Heart right ventricle (tissue), 16 donors: ENCODE data around the gene RAB36. TPM values are rescaled to one million over a fixed set of nuclear protein-coding genes. Genes with fewer than 3 reads are reported as not detected.

ENCODE experiments used
- ATAC-seq, 8 donors: fragments of 200-7000 bp; cut with Tn5 transposase; one replicate each; pipeline ENCODE4 v1.9.1; 2020; ENCODE audit warnings: mild to moderate bottlenecking in 8 of 8, moderate library complexity in 8 of 8, moderate number of reproducible peaks in 1 of 8
- DNase-seq, 2 donors: peaks; one replicate each; pipeline ENCODE4 v3.0.0-alpha.2; 2020
- H3K27ac ChIP-seq, 10 donors: fragments of 200-600 bp; sonication (generic) in 2 of 10; one replicate each; pipeline versions ENCODE4 v1.5.0 to v1.8.0; 2020 to 2022; ENCODE audit warnings: mild to moderate bottlenecking in 3 of 10
- H3K27me3 ChIP-seq, 7 donors: fragments of 200-600 bp; one replicate each; pipeline ENCODE4 v1.8.0; 2021 to 2022; ENCODE audit warnings: mild to moderate bottlenecking in 2 of 7
- H3K36me3 ChIP-seq, 9 donors: fragments of 200-600 bp; sonication (generic) in 1 of 9; one replicate each; pipeline versions ENCODE4 v1.5.0 to v1.8.0; 2020 to 2022; ENCODE audit warnings: mild to moderate bottlenecking in 2 of 9
- H3K4me1 ChIP-seq, 9 donors: fragments of 200-600 bp; sonication (generic) in 1 of 9; one replicate each; pipeline versions ENCODE4 v1.5.0 to v1.8.0; 2020 to 2022; ENCODE audit warnings: mild to moderate bottlenecking in 4 of 9
- H3K4me3 ChIP-seq, 10 donors: fragments of 200-600 bp; sonication (generic) in 2 of 10; one replicate each; pipeline versions ENCODE4 v1.5.0 to v1.8.0; 2020 to 2022; ENCODE audit warnings: mild to moderate bottlenecking in 7 of 10, moderate library complexity in 2 of 10
- H3K9me3 ChIP-seq, 11 donors: fragments of 200-600 bp in 10 of 11; sonication (generic) in 2 of 11; one replicate each; pipeline versions ENCODE4 v1.5.0 to v1.8.0; 2013 to 2022; ENCODE audit warnings: mild to moderate bottlenecking in 2 of 11, control low read depth in 1 of 11, moderate library complexity in 1 of 11
- WGBS, 2 donors: extraction: QIAGEN DNeasy Blood & Tissue Kit; methylation state at CpG; one replicate each; pipeline ENCODE4 v1.1.7; 2013; ENCODE audit warnings: inconsistent platforms in 1 of 2; 5-methylcytosine and 5-hydroxymethylcytosine counted together
- intact Hi-C, 10 donors: fragments of 100-400 bp; cut with DNase I; formaldehyde crosslinking; loops; one replicate each; pipeline versions ENCODE4 v1.11.1 to v1.14.2; 2022
- polyA plus RNA-seq, 2 donors: library from polyadenylated mRNA; stranded (reverse); fragments of 200-250 nt; gene quantifications; one replicate each; pipeline ENCODE4 v1.2.3, GENCODE V29; 2013
- total RNA-seq, 10 donors: library from RNA; stranded (reverse); fragmentation: NEBNext Ultra II Directional in 3 of 10; extraction: Animal tissue kit (Norgen Biotek cat#: 25700) in 3 of 10; gene quantifications; one replicate each; pipeline versions ENCODE4 v1.2.1 to v1.2.4, GENCODE V29; 2021 to 2023
- TF ChIP-seq, protein P1 (sequence below), 9 donors: fragments of 200-600 bp; sonication (generic) in 2 of 9; IDR thresholded peaks; one replicate each; pipeline versions ENCODE4 v1.5.0 to v1.8.0; 2021 to 2022; ENCODE audit warnings: antibody characterized with exemption in 9 of 9, mild to moderate bottlenecking in 5 of 9, moderate library complexity in 1 of 9
- donor health status: Arrhythmogenic right ventricular cardiomyopathy.
- donor health status: ischemic (EF 13 %, LVEDD 7.1; RV severe dilation, severe dysfunction).
- donor health status: healthy with polysubstance abuse.
- donor health status: DM: no; HTN: yes; CAD: no.
- donor health status: DM: no; HTN: no; CAD: no.
- donor health status: ischemic (EF 25% LVEDD 6.9; RV normal size, moderate dysfunction).
- donor health status: ischemic (EF 25% LVEDD 5.7; RV mildly dilated, moderate dysfunction).
- donor health status: healthy.
- donor health status: DM: yes; HTN: yes; CAD: no.
- donor health status: Ischemic cardiomyopathy.
- donor health status: ischemic (EF 35%, LVEDD 5.7; RV mildly dilated, moderate dysfunction).
- donor health status: nonischemic (EF 11% LVEDD 7.7; RV severe dilation, severe dysfunction).
- donor health status: DM: yes; HTN: yes; CAD: no.
- donor health status: PGD.
- donor health status: ischemic (EF 29% LVEDD 5.4; RV normal size, mild dysfunction).
- donor health status: nonischemic (EF 23%, LVEDD 6.1; RV moderate dilation, normal function).

RAB36 gene
- total and polyA plus RNA-seq, 12 donors, result 0.15 to 1.00 (median 0.43) TPM

DNA sequence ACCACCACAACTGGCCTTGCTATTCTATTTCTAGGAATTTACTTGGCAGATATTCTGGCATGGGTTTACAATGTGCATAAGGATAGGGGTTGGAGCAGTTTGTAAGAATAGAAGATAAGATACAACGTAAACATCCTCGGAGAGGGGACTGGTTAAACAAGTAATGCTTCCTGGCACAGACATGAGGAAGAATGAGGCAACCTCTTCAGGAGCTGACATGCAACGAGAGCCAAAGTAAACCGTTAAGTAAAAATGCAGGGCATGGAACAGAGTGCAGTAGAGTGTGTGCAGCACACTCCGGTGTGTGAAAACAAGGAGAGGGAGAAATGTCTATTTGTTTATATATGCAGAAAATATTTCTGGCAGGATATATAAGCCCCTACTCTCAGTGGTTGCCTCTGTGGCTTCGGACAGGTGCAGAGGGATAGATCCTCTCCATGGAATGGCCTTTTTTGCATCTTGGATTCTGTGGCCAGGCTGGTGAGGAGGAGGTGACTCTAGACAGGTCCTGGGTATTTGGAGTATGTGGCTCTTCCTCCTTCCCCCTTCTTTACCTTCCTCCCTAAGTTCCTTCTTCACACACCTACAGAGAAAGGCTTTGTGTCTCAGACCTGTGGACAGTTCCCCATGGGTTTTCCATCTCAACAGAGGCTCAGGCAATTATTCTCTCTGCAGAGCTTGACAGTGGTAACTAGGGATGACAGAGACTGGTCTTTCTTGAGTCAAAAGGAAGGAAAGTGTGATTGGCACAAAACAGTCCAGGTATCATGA is 2.5 kb downstream of the RAB36 start:
- no peak overlapping the region for H3K27ac ChIP-seq
- ATAC-seq, result no peak
- DNase-seq, result no peak
- no peaks in the 10 kb centered on the region for H3K9me3 ChIP-seq
- WGBS, 2 donors, result 34 to 37% methylated on average over 6 of the region's 6 CpGs
- TF ChIP-seq, protein P1, sequence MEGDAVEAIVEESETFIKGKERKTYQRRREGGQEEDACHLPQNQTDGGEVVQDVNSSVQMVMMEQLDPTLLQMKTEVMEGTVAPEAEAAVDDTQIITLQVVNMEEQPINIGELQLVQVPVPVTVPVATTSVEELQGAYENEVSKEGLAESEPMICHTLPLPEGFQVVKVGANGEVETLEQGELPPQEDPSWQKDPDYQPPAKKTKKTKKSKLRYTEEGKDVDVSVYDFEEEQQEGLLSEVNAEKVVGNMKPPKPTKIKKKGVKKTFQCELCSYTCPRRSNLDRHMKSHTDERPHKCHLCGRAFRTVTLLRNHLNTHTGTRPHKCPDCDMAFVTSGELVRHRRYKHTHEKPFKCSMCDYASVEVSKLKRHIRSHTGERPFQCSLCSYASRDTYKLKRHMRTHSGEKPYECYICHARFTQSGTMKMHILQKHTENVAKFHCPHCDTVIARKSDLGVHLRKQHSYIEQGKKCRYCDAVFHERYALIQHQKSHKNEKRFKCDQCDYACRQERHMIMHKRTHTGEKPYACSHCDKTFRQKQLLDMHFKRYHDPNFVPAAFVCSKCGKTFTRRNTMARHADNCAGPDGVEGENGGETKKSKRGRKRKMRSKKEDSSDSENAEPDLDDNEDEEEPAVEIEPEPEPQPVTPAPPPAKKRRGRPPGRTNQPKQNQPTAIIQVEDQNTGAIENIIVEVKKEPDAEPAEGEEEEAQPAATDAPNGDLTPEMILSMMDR (IDR thresholded peaks at IDR 0.05), result no peak
- H3K36me3 ChIP-seq, result no peaks in the 10 kb centered on the region
- no peak overlapping the region for H3K4me3 ChIP-seq
- H3K27me3 ChIP-seq, result peaks cover 0 to 8% (median 0%) of the 10 kb centered on the region in 7 donors
- intact Hi-C loops, result no loop called here
- peaks cover 0 to 41% (median 24%) of the 10 kb centered on the region in 9 donors for H3K4me1 ChIP-seq

- Histone ChIP-seq H3K36me3 (no peaks in the 10 kb centered on the region), H3K9me3 (no peaks in the 10 kb centered on the region), H3K4me3 (no peak overlapping the region), H3K4me1 (peaks cover 0 to 40% (median 21%) of the 10 kb centered on the region in 9 donors), H3K27ac (no peak overlapping the region), H3K27me3 (no peaks in the 10 kb centered on the region)
- intact Hi-C loops, result loop anchor here in 1 of 10 donors (2.0 kb wide), 1 partner anchor 21 kb away; no protein-coding TSS in a partner anchor
- WGBS, 2 donors, result 66 to 67% methylated on average over 15 of the region's 15 CpGs
- TF ChIP-seq, protein P1 (IDR thresholded peaks at IDR 0.05), result no peak
- DNase-seq, result peak in 1 of 2 donors; percentile 24
- ATAC-seq, result peak in 2 of 8 donors; percentile 17 to 27
Observed at GRCh38 chr22:23149743-23150238, 4.5 kb downstream of the RAB36 start.

DNA sequence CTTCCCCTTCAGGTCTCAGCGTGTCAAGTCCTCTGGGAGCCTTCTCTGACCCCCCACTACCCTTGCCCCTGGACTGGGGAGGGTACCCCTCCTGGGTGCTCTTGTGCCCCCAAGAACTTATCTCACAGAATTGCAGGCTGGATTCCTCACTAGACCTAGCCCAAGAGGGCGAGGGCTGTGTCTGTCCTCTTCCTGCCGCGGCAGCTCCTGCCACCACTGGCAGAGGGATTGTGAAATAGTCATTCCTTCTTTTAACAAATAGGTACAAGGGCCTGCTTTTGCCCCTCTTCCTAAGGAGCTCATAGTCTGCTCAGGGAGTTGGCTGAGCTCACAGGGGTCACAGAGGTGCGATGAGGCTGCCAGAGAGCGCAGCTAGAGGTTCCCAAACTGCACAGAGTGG is 5.5 kb downstream of the RAB36 start:
- TF ChIP-seq, protein P1 (IDR thresholded peaks at IDR 0.05), result no peak
- intact Hi-C loops, result loop anchor here in 1 of 10 donors (2.0 kb wide), 1 partner anchor 20 kb away; no protein-coding TSS in a partner anchor
- peaks cover 0 to 6% (median 0%) of the 10 kb centered on the region in 7 donors for H3K27me3 ChIP-seq
- whole genome bisulfite sequencing, 2 donors, result 83 to 87% methylated on average over 6 of the region's 6 CpGs
- H3K9me3 ChIP-seq, result no peaks in the 10 kb centered on the region
- DNase-seq (no peak), ATAC-seq (no peak)
- H3K4me3 ChIP-seq, result no peak overlapping the region
- H3K27ac ChIP-seq, result peak overlapping the region in 1 of 10 donors; percentile 26
- no peaks in the 10 kb centered on the region for H3K36me3 ChIP-seq
- H3K4me1 ChIP-seq, result peaks cover 0 to 30% (median 12%) of the 10 kb centered on the region in 9 donors

GRCh38 chr22:23151827-23152226 is 6.5 kb downstream of the RAB36 start:
- no peak overlapping the region for H3K4me3 ChIP-seq
- peak overlapping the region in 1 of 10 donors; percentile 81 for H3K27ac ChIP-seq
- TF ChIP-seq, protein P1 (IDR thresholded peaks at IDR 0.05), result no peak
- intact Hi-C loops, result loop anchor here in 1 of 10 donors (2.0 kb wide), 1 partner anchor 19 kb away; no protein-coding TSS in a partner anchor
- DNase-seq, result no peak
- no peak for ATAC-seq
- H3K4me1 ChIP-seq, result peaks cover 0 to 22% (median 7%) of the 10 kb centered on the region in 9 donors
- peaks cover 0 to 6% (median 0%) of the 10 kb centered on the region in 7 donors for H3K27me3 ChIP-seq
- H3K9me3 ChIP-seq, result no peaks in the 10 kb centered on the region
- no peaks in the 10 kb centered on the region for H3K36me3 ChIP-seq
- WGBS, 2 donors, result 91 to 95% methylated on average over 16 of the region's 16 CpGs
